H9 (cell line): ENCODE data around the gene MCF2L2. TPM values are rescaled to one million over a fixed set of nuclear protein-coding genes. Genes with fewer than 3 reads are reported as not detected.

Experiments
- DNase-seq: peaks from one replicate; pipeline ENCODE4 v3.0.0-alpha.2; 2017
- H2AFZ ChIP-seq: one replicate; pipeline ENCODE4 v1.6.1; 2013; ENCODE audit warnings: mild to moderate bottlenecking, low read length, control low read depth, moderate library complexity
- H2AK5ac ChIP-seq: 2 replicates; pipeline ENCODE4 v1.6.1; 2013; ENCODE audit warnings: low read length, control low read depth, mixed read lengths; ENCODE audit not compliant: insufficient read length
- H2BK120ac ChIP-seq: one replicate; pipeline ENCODE4 v1.6.1; 2013; ENCODE audit warnings: low read depth, mild to moderate bottlenecking, low read length, control low read depth, inconsistent platforms; ENCODE audit not compliant: poor library complexity, severe bottlenecking
- H2BK12ac ChIP-seq: 2 replicates; pipeline ENCODE4 v1.6.1; 2013; ENCODE audit warnings: low read length, control low read depth, mixed read lengths, low read depth; ENCODE audit not compliant: insufficient read length
- H2BK15ac ChIP-seq: 2 replicates; pipeline ENCODE4 v1.6.1; 2013; ENCODE audit warnings: low read depth, low read length, control low read depth
- H2BK20ac ChIP-seq: one replicate; pipeline ENCODE4 v1.6.1; 2013; ENCODE audit warnings: low read depth, mild to moderate bottlenecking, low read length, control low read depth, inconsistent platforms; ENCODE audit not compliant: poor library complexity, severe bottlenecking
- H2BK5ac ChIP-seq: 2 replicates; pipeline ENCODE4 v1.6.1; 2013; ENCODE audit warnings: low read length, control low read depth, mixed read lengths; ENCODE audit not compliant: insufficient read length
- H3K14ac ChIP-seq: 2 replicates; pipeline ENCODE4 v1.6.1; 2013; ENCODE audit warnings: low read length, control low read depth; ENCODE audit not compliant: insufficient read depth
- H3K18ac ChIP-seq: 2 replicates; pipeline ENCODE4 v1.6.1; 2013; ENCODE audit warnings: low read depth, mild to moderate bottlenecking, mixed read lengths, low read length, control low read depth; ENCODE audit not compliant: insufficient read length
- H3K23ac ChIP-seq: 2 replicates; pipeline ENCODE4 v1.6.1; 2013; ENCODE audit warnings: low read length, control low read depth, mixed read lengths, low read depth; ENCODE audit not compliant: insufficient read length
- H3K23me2 ChIP-seq: 2 replicates; pipeline ENCODE4 v1.6.1; 2013; ENCODE audit warnings: low read depth, mild to moderate bottlenecking, mixed read lengths, low read length, control low read depth; ENCODE audit not compliant: insufficient read length, poor library complexity, severe bottlenecking
- H3K27ac ChIP-seq: 2 replicates; pipeline ENCODE4 v1.5.1; 2013; ENCODE audit warnings: low read length, control low read depth, mixed read lengths, low read depth; ENCODE audit not compliant: insufficient read length
- H3K27me3 ChIP-seq: 2 replicates; pipeline ENCODE4 v1.6.1; 2013; ENCODE audit warnings: low read length, control low read depth, inconsistent platforms; ENCODE audit not compliant: insufficient read depth
- H3K4ac ChIP-seq: 2 replicates; pipeline ENCODE4 v1.6.1; 2013; ENCODE audit warnings: low read depth, mild to moderate bottlenecking, control low read depth, inconsistent platforms, low read length, moderate library complexity
- H3K4me1 ChIP-seq: 2 replicates; pipeline ENCODE4 v1.6.1; 2013; ENCODE audit warnings: low read length, control low read depth, inconsistent platforms; ENCODE audit not compliant: insufficient read depth
- H3K4me2 ChIP-seq: 2 replicates; pipeline ENCODE4 v1.6.1; 2013; ENCODE audit warnings: low read length, control low read depth, mixed read lengths; ENCODE audit not compliant: insufficient read length, insufficient read depth
- H3K56ac ChIP-seq: 2 replicates; pipeline ENCODE4 v1.6.1; 2013; ENCODE audit warnings: low read depth, mild to moderate bottlenecking, mixed read lengths, low read length, control low read depth; ENCODE audit not compliant: insufficient read length
- H3K79me1 ChIP-seq: 2 replicates; pipeline ENCODE4 v1.6.1; 2013; ENCODE audit warnings: low read depth, mild to moderate bottlenecking, moderate library complexity, low read length, control low read depth, inconsistent platforms; ENCODE audit not compliant: insufficient read depth, poor library complexity, severe bottlenecking
- H3K79me2 ChIP-seq: 2 replicates; pipeline ENCODE4 v1.6.1; 2013; ENCODE audit warnings: low read length, control low read depth, inconsistent platforms; ENCODE audit not compliant: insufficient read depth
- H3K9ac ChIP-seq: 2 replicates; pipeline ENCODE4 v1.6.1; 2013; ENCODE audit warnings: low read length, control low read depth, mixed read lengths; ENCODE audit not compliant: insufficient read length; ENCODE audit errors: extremely low read depth
- H3K9me3 ChIP-seq: one replicate; pipeline ENCODE4 v1.6.1; 2013; ENCODE audit warnings: low read depth, low read length, inconsistent platforms; ENCODE audit not compliant: control insufficient read depth
- H3T11ph ChIP-seq: one replicate; pipeline ENCODE4 v1.6.1; 2013; ENCODE audit warnings: mild to moderate bottlenecking, low read length, control low read depth, inconsistent platforms
- H4K20me1 ChIP-seq: one replicate; pipeline ENCODE4 v1.6.1; 2013; ENCODE audit not compliant: control insufficient read depth, insufficient read length, insufficient read depth
- H4K5ac ChIP-seq: 2 replicates; pipeline ENCODE4 v1.6.1; 2013; ENCODE audit warnings: low read depth, mild to moderate bottlenecking, mixed read lengths, low read length, control low read depth; ENCODE audit not compliant: insufficient read length
- H4K8ac ChIP-seq: replicated peaks from 2 replicates; pipeline ENCODE4 v1.6.1; 2013; ENCODE audit warnings: low read length, control low read depth, mixed read lengths, low read depth; ENCODE audit not compliant: insufficient read length
- H4K91ac ChIP-seq: 2 replicates; pipeline ENCODE4 v1.6.1; 2013; ENCODE audit warnings: low read depth, mild to moderate bottlenecking, moderate library complexity, mixed read lengths, low read length, control low read depth; ENCODE audit not compliant: insufficient read length
- H3K27ac Mint-ChIP-seq, 3 experiments: 2 replicates in 2 of 3; 3 replicates in 1 of 3; pipeline ENCODE4 v1.8.0; 2020 to 2021; ENCODE audit warnings: mixed read lengths in 3 of 3, mild to moderate bottlenecking in 1 of 3, moderate library complexity in 1 of 3
- H3K27me3 Mint-ChIP-seq: 2 replicates; pipeline ENCODE4 v1.8.0; 2021; ENCODE audit warnings: low read depth, mild to moderate bottlenecking, moderate library complexity, mixed read lengths
- H3K36me3 Mint-ChIP-seq, 3 experiments: 2 replicates in 2 of 3; 3 replicates in 1 of 3; pipeline ENCODE4 v1.8.0; 2020 to 2021; ENCODE audit warnings: low read depth in 3 of 3, mixed read lengths in 3 of 3; ENCODE audit not compliant: insufficient read depth in 1 of 3
- H3K4me1 Mint-ChIP-seq, 2 experiments: 2 replicates each; pipeline ENCODE4 v1.8.0; 2020; ENCODE audit warnings: mixed read lengths in 2 of 2
- H3K4me3 Mint-ChIP-seq, 2 experiments: 2 replicates in 1 of 2; 3 replicates in 1 of 2; pipeline ENCODE4 v1.8.0; 2020 to 2021; ENCODE audit warnings: mild to moderate bottlenecking in 2 of 2, mixed read lengths in 2 of 2, moderate library complexity in 1 of 2
- H3K9me3 Mint-ChIP-seq, 2 experiments: 2 replicates in 1 of 2; 3 replicates in 1 of 2; pipeline ENCODE4 v1.8.0; 2020; ENCODE audit warnings: mild to moderate bottlenecking in 2 of 2, mixed read lengths in 2 of 2, moderate library complexity in 1 of 2
- CTCF ChIP-seq: fragments of 200-600 bp; sonication (generic); conservative IDR thresholded peaks from 3 replicates; pipeline ENCODE4 v1.8.0; 2021; ENCODE audit warnings: antibody characterized with exemption, mild to moderate bottlenecking
- WGBS: extraction: QIAGEN DNeasy Blood & Tissue Kit; methylation state at CpG from one replicate; pipeline ENCODE4 v1.1.7; 2013; ENCODE audit warnings: missing lambda C conversion rate, low lambda C conversion rate, mixed read lengths; ENCODE audit not compliant: insufficient read length; ENCODE audit errors: extremely low coverage; 5-methylcytosine and 5-hydroxymethylcytosine counted together
- total RNA-seq: library from RNA; stranded (reverse); gene quantifications from 2 replicates; pipeline ENCODE4 v1.2.1, GENCODE V29; 2021

MCF2L2 gene
- total RNA-seq, 1 experiment from 2014 or later = 6.4 TPM

DNA sequence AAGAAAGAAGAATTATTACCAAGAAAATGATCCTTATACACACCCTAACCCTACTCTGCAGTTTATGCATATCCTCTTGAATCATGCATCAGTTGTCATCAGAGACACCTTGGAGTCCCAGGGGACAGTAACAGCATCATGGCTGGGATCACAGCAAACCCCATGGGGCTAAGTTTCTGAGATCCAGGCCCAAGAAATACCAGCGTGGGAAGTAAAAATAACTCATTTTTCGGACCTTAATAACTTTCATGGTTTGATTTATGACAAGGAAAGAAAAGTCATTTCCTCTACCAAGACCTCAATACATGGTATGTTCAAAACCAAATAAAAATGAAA is 214.2 kb downstream of the MCF2L2 start:
- no peak overlapping the region for H3K18ac ChIP-seq
- no peak overlapping the region for H3K9ac ChIP-seq
- no peaks in the 10 kb centered on the region for H3K27me3 ChIP-seq
- no peak overlapping the region for H2AK5ac ChIP-seq
- no peak for TF ChIP-seq CTCF
- no peak overlapping the region for H4K8ac ChIP-seq
- H3K56ac ChIP-seq = no peak overlapping the region
- no peaks in the 10 kb centered on the region for H3K27me3 Mint-ChIP-seq
- no peaks in the 10 kb centered on the region for H3K9me3 ChIP-seq
- H3K36me3 Mint-ChIP-seq = no peaks in the 10 kb centered on the region; a peak in 1 of 7 replicates
- no peak overlapping the region for H4K91ac ChIP-seq
- no peak overlapping the region for H2BK12ac ChIP-seq
- no peaks in the 10 kb centered on the region for H3K23me2 ChIP-seq
- no peak overlapping the region for H2BK15ac ChIP-seq
- H2BK120ac ChIP-seq = no peak overlapping the region
- H3K4me1 ChIP-seq = 0 out of 2 replicates have a peak, but pooled peaks cover 3% of the 10 kb centered on the region
- H4K20me1 ChIP-seq = no peaks in the 10 kb centered on the region
- H3K27ac ChIP-seq = no peak overlapping the region
- no peak overlapping the region for H3K4me2 ChIP-seq
- H3T11ph ChIP-seq = no peak overlapping the region
- no peak overlapping the region for H3K23ac ChIP-seq
- no peak for DNase-seq
- H3K4me1 Mint-ChIP-seq = peaks cover 3 to 7% of the 10 kb centered on the region in 2 experiments
- no peak overlapping the region for H3K4ac ChIP-seq
- no peak overlapping the region for H2BK20ac ChIP-seq
- no peaks in the 10 kb centered on the region for H3K79me2 ChIP-seq
- H2AFZ ChIP-seq = no peak overlapping the region
- H3K4me3 Mint-ChIP-seq = no peak overlapping the region
- H4K5ac ChIP-seq = no peak overlapping the region
- no peak overlapping the region for H2BK5ac ChIP-seq
- no peak overlapping the region for H3K27ac Mint-ChIP-seq
- H3K14ac ChIP-seq = no peak overlapping the region
- WGBS = no CpG with 5 or more reads among the region's 2 CpGs
- H3K79me1 ChIP-seq = no peaks in the 10 kb centered on the region
- no peaks in the 10 kb centered on the region; a peak in 1 of 5 replicates for H3K9me3 Mint-ChIP-seq
